GM23248 (cell line): ENCODE measurements around the gene VIPR2.

Experiments used
- EZH2 ChIP-seq: fragments of 200-600 bp; sonication (generic); IDR thresholded peaks from 2 replicates; pipeline ENCODE4 v1.6.1; 2018; ENCODE audit warnings: antibody characterized with exemption, mild to moderate bottlenecking; ENCODE audit not compliant: insufficient read depth, poor library complexity, severe bottlenecking
- EZH2phosphoT487 ChIP-seq: fragments of 200-600 bp; sonication (generic); IDR thresholded peaks from 2 replicates; pipeline ENCODE4 v1.6.1; 2018; ENCODE audit warnings: antibody characterized with exemption, moderate library complexity, mild to moderate bottlenecking, low read depth; ENCODE audit not compliant: insufficient read depth

GRCh38 chr7:159103382-159104187 lies 41.1 kb downstream of the VIPR2 start:
- TF ChIP-seq EZH2, result no peak
- no peak for TF ChIP-seq EZH2phosphoT487
